MM.1S (cell line): ENCODE results near the gene DOK4.

Experiments
- DNase-seq: peaks from one replicate; pipeline ENCODE4 v3.0.0-alpha.2; 2015
- H2AFZ ChIP-seq: fragments of 300-600 bp; sonication (generic); 2 replicates; pipeline ENCODE4 v1.6.0; 2016; ENCODE audit warnings: antibody characterized with exemption, low read length
- H3F3A ChIP-seq: fragments of 300-600 bp; sonication (generic); 2 replicates; pipeline ENCODE4 v1.6.1; 2016; ENCODE audit warnings: mild to moderate bottlenecking, antibody characterized with exemption, low read length, moderate library complexity, mixed read lengths; ENCODE audit not compliant: insufficient read depth
- H3K27ac ChIP-seq: fragments of 300-600 bp; sonication (generic); 2 replicates; pipeline ENCODE4 v1.5.1; 2016; ENCODE audit warnings: mild to moderate bottlenecking, low read length
- H3K27me3 ChIP-seq: fragments of 300-600 bp; sonication (generic); replicated peaks from 2 replicates; pipeline ENCODE4 v1.6.0; 2016; ENCODE audit warnings: low read length; ENCODE audit not compliant: insufficient read depth
- H3K36me3 ChIP-seq: fragments of 300-600 bp; sonication (generic); replicated peaks from 2 replicates; pipeline ENCODE4 v1.6.1; 2016; ENCODE audit warnings: mild to moderate bottlenecking, low read length, mixed read lengths; ENCODE audit not compliant: insufficient read depth
- H3K4me1 ChIP-seq: fragments of 300-600 bp; sonication (generic); 2 replicates; pipeline ENCODE4 v1.6.1; 2016; ENCODE audit warnings: low read length, mixed read lengths
- H3K4me2 ChIP-seq: fragments of 300-600 bp; sonication (generic); 2 replicates; pipeline ENCODE4 v1.6.0; 2016; ENCODE audit warnings: low read depth, low read length
- H3K4me3 ChIP-seq: fragments of 300-600 bp; sonication (generic); 2 replicates; pipeline ENCODE4 v1.5.1; 2016; ENCODE audit warnings: low read length, mixed read lengths
- H3K79me2 ChIP-seq: fragments of 300-600 bp; sonication (generic); 2 replicates; pipeline ENCODE4 v1.6.1; 2016; ENCODE audit warnings: mixed run types, low read length, mixed read lengths
- H3K9ac ChIP-seq: fragments of 300-600 bp; sonication (generic); 2 replicates; pipeline ENCODE4 v1.6.1; 2016; ENCODE audit warnings: low read length, mixed read lengths
- H3K9me2 ChIP-seq: fragments of 300-600 bp; sonication (generic); replicated peaks from 2 replicates; pipeline ENCODE4 v1.6.1; 2016; ENCODE audit warnings: mild to moderate bottlenecking, low read length, mixed read lengths; ENCODE audit not compliant: insufficient read depth
- H3K9me3 ChIP-seq: fragments of 300-600 bp; sonication (generic); replicated peaks from 2 replicates; pipeline ENCODE4 v1.6.1; 2016; ENCODE audit warnings: mild to moderate bottlenecking, low read length, mixed read lengths; ENCODE audit not compliant: insufficient read depth
- H4K20me1 ChIP-seq: fragments of 300-600 bp; sonication (generic); 2 replicates; pipeline ENCODE4 v1.6.1; 2016; ENCODE audit warnings: mild to moderate bottlenecking, low read length, moderate library complexity, mixed read lengths; ENCODE audit not compliant: insufficient read depth
- EZH2 ChIP-seq: fragments of 300-600 bp; sonication (generic); optimal IDR thresholded peaks from 2 replicates; pipeline ENCODE3; 2017; ENCODE audit warnings: low read depth, mild to moderate bottlenecking, antibody characterized with exemption, low read length, mixed read lengths
- EZH2phosphoT487 ChIP-seq: fragments of 300-600 bp; sonication (generic); IDR thresholded peaks from 2 replicates; pipeline ENCODE4 v1.6.1; 2018; ENCODE audit warnings: antibody characterized with exemption, low read length
- TF ChIP-seq, protein P1 (sequence below): fragments of 300-600 bp; sonication (generic); IDR thresholded peaks from 2 replicates; pipeline ENCODE4 v1.5.1; 2016; ENCODE audit warnings: antibody characterized with exemption, low read length, mixed read lengths

The DOK4 gene

DNA sequence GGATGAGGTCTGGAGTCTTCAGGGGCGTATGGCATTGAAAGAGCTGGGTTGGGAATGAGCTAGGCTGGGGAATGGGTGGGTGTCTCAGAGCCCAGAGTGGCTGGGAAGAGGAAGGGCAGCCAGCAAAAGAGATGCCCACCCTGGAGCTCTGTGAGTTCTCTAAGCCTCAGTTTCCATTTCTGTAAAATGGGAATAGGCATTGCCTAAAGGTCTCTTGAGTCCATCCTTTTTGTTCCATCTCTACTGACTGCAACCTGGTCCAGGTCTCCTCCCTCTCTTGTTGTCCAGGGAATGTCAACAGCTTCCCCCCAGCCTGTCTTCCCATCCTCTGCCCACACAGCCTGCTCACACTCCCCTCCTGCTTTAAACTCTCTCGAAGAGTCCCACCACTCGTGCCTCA is 30.5 kb upstream of the DOK4 start:
- Histone ChIP-seq H3K36me3 (no peaks in the 10 kb centered on the region), H3K27me3 (no peaks in the 10 kb centered on the region), H3K9me2 (no peaks in the 10 kb centered on the region), H3F3A (no peaks in the 10 kb centered on the region), H3K4me2 (no peak overlapping the region), H4K20me1 (no peaks in the 10 kb centered on the region), H3K9ac (no peak overlapping the region), H3K9me3 (no peaks in the 10 kb centered on the region), H3K27ac (no peak overlapping the region), H2AFZ (no peak overlapping the region), H3K4me1 (no peaks in the 10 kb centered on the region), H3K4me3 (no peak overlapping the region), H3K79me2 (no peaks in the 10 kb centered on the region)
- TF ChIP-seq EZH2 (no peak), EZH2phosphoT487 (no peak)
- TF ChIP-seq, protein P1, sequence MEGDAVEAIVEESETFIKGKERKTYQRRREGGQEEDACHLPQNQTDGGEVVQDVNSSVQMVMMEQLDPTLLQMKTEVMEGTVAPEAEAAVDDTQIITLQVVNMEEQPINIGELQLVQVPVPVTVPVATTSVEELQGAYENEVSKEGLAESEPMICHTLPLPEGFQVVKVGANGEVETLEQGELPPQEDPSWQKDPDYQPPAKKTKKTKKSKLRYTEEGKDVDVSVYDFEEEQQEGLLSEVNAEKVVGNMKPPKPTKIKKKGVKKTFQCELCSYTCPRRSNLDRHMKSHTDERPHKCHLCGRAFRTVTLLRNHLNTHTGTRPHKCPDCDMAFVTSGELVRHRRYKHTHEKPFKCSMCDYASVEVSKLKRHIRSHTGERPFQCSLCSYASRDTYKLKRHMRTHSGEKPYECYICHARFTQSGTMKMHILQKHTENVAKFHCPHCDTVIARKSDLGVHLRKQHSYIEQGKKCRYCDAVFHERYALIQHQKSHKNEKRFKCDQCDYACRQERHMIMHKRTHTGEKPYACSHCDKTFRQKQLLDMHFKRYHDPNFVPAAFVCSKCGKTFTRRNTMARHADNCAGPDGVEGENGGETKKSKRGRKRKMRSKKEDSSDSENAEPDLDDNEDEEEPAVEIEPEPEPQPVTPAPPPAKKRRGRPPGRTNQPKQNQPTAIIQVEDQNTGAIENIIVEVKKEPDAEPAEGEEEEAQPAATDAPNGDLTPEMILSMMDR, result no peak
- no peak for DNase-seq

- H4K20me1 ChIP-seq, result no peaks in the 10 kb centered on the region
- H3K27me3 ChIP-seq, result no peaks in the 10 kb centered on the region
- TF ChIP-seq, protein P1, result no peak
- TF ChIP-seq EZH2phosphoT487, result no peak
- no peak for TF ChIP-seq EZH2
Measured at GRCh38 chr16:57516176-57516725, 30.0 kb upstream of the DOK4 start.

GRCh38 chr16:57514791-57515600 is 28.7 kb upstream of the DOK4 start:
- Histone ChIP-seq H3K9me3 (no peaks in the 10 kb centered on the region), H3K36me3 (no peaks in the 10 kb centered on the region), H3F3A (no peaks in the 10 kb centered on the region), H3K79me2 (no peaks in the 10 kb centered on the region), H3K9ac (no peak overlapping the region), H3K9me2 (no peaks in the 10 kb centered on the region), H3K27ac (no peak overlapping the region), H3K27me3 (no peaks in the 10 kb centered on the region), H2AFZ (no peak overlapping the region), H3K4me1 (no peaks in the 10 kb centered on the region), H3K4me2 (no peak overlapping the region), H4K20me1 (no peaks in the 10 kb centered on the region), H3K4me3 (no peak overlapping the region)
- no peak for TF ChIP-seq EZH2phosphoT487
- TF ChIP-seq EZH2, result no peak
- TF ChIP-seq, protein P1, result no peak
- no peak for DNase-seq

More at GRCh38 chr16:57516176-57516725, 30.0 kb upstream of the DOK4 start:
- Histone ChIP-seq H3K9ac (no peak overlapping the region), H3F3A (no peaks in the 10 kb centered on the region), H3K9me2 (no peaks in the 10 kb centered on the region), H3K4me2 (no peak overlapping the region), H2AFZ (no peak overlapping the region), H3K79me2 (no peaks in the 10 kb centered on the region), H3K4me3 (no peak overlapping the region), H3K4me1 (no peaks in the 10 kb centered on the region), H3K9me3 (no peaks in the 10 kb centered on the region), H3K36me3 (no peaks in the 10 kb centered on the region), H3K27ac (no peak overlapping the region)
- DNase-seq, result no peak
